Measurements from ENCODE around the gene OR6V1.

- TF ChIP-seq CTCF (IDR thresholded peaks at IDR 0.05) (no peak), POLR2A (IDR thresholded peaks at IDR 0.05) (no peak)
Observed at GRCh38 chr7:143025371-143025770, 26.8 kb upstream of the OR6V1 start.
